Glomerular visceral epithelial cell (primary cell): ENCODE results near the gene TMEM151A.
A peak's percentile ranks its signal among the peaks of the same experiment; 100 is the strongest.

Experiments used
- DNase-seq: peaks from one replicate; pipeline ENCODE4 v3.0.0-alpha.2; 2016; ENCODE audit errors: extremely low spot score

Gene TMEM151A

DNA sequence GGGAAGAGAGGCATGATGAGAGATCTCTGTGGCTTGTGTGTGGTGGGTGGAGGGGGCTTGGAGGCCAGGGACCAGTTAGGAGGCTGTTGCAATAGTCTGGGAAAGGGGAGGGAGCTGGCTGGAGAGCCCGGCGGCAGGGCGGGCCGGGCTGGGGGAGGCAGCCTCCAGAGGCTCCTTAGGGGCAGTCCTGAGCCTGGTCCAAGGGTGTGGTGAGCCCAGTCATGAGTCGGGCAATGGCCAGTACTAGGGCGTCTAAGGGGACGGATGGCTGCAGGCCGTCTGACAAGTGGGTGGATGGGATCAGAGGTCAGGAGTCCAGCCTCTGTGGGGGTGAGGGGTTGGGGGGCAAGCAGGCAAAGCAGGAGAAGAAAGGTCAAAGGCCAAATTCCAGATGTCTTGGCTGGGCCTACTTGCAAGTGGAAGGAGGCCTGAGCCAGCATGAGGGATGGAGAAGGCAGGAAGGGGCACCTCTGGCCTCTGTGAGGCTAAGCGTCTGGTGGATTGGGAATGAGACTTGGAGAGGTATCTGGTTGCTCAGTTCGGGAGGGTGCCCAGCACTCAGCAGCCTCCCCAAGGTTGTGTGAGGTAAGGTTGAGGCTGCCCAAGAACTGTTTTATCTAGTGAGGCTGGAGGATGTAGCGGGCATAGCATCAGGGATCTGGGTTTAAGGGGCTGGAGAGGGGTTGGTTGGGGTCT is 31.2 kb downstream of the TMEM151A start:
- DNase-seq: no peak

DNA sequence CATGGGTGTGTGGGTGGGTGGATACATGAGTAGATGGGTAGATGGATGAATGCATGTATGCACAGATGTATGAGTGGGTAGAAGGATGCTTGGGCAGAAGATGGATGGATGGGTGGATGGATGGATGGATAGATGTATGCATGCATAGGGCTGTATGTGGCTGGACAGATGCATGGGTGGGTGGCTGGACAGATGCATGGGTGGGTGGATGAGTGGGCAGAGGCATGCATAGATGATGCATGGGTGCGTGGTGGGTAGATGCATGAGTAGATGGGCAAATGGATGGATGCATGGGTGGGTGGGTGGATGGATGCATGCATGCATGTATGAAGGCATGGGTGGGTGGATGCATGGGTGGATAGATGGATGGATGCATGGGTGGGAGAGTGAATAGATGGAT is 32.0 kb downstream of the TMEM151A start:
- no peak for DNase-seq

DNA sequence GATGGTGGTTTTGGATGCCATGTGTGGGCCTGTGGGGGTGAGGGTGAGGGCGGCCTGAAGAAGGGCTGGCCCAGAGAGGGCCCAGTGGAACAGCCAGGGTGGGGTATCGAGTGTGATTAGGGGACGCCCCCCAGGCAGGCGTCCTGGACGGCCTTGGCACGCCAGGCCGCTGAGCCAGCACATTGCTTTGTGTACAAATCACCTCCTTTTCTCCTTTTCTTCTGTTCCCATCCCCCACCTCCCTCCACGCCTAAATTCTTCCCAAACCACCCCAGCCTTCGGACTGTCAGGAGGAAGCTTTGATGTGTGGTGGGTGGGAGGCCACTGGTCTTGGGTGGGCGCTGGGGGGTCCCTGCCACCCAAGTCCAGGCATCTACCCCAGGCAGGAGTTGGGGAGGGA is 33.0 kb downstream of the TMEM151A start:
- DNase-seq: no peak

DNA sequence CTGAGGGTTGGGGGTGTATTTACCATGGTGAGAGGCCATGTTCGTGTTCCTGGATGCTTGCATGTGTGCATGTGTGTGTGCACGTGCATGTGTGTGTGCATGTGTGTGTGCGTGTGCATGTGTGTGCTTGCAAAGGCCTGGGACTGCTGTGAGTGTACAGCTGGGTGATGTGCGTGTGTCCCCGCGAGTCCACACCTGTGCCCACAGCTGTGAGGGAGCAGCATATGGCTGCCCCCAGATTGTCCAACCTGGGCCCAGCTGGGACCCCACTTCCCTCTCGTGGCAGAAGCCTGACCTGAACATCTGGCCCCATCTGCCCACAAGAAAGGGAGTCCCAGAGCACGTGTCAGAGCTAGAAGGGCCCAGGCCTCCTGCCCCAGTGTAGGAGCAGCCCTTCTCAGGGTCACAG is 33.6 kb downstream of the TMEM151A start:
- no peak for DNase-seq

DNA sequence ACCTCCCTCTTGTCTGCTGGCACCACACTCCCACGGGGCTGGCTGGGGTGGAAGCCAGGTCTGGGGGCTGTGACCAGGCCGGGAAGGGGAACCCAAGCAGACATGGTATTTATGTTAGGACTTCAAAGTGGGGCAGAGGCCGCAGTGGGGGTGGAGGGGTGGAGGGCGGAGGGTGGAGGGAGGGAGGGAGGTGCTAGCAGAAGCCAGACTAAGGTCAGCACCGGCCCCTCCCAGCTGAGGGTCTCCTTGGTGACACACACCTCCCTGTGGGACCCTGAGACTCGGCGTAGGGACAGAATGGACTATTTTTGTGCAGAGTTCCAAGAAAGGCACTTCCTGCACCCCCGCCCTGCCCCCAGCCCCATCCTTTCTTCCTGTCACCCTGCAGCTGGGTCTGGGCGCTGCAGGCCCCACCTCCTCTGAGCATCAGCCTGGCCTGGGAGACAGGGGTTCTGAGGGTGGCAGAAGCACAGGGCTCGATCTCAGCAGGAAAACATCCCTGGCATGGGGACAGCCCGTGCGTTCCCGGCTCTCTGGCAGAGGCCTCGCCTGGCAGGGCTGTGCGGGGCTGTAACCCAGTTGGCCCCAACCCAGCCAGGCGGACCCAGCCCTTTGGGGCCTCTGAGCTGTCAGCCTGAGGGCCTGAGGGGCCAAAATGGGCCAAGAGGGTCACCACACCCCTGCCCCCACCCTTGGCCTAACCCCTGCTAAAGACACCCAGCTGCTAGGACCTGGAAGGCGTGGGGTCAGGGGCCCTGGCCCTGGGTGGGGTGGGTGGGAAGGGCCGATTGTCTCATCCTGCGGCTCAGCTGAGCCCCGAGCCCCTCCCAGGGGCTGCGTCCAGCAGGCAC is 34.8 kb downstream of the TMEM151A start:
- peak; percentile 31 for DNase-seq

DNA sequence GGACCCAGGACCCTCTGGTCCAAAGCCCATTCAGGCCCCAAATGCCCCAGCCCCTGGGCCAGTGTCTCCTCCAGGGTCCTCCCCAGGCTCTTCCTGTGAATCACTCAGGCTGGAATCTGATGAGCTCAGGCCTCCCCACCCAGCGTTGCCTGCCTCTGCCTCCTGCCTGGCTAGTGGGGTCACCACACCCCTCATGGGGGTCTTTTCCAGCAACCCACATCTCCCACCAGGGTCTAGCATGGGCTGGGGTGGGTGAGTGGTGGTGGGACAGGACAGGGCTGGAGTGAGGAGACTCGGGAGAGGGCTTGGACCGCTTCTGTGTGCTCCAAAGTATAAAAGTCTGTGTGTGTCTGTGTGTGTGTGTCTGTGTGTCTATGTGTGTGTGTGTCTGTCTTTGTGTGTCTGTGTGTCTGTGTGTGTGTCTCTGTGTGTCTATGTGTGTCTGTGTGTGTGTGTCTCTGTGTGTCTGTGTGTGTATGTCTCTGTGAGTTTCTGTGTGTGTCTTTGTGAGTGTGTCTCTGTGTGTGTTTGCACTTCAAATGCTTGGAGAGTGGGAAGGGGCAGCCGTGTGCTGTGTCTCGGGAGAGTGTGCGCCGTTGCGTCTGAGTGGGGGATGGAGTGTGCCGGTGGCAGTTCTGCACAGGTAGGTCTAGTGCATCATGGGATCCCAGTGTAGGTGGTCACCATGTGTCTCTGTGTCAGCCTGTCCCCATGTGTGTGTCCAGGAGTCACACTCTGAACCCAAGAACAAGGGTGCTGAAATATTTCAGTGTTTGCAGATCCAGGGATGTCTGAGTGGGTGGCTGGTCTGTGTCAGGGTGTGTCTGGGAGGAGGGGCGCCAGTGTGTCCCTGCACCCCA is 35.7 kb downstream of the TMEM151A start:
- peak; percentile 42 for DNase-seq

DNA sequence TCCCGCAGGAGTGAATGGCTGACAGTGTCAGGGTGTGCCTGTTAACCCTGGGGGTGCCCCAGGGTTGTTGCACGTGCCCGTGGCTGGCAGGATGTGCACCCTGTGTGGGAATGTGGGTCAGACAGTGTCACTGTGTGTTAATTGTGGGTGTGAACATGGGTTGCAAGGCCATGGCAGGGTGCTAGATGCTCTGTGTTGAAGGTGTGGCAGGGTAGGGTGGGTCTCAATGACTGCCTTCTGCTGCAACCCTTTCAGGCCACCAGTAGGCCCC is 36.3 kb downstream of the TMEM151A start:
- DNase-seq: no peak

DNA sequence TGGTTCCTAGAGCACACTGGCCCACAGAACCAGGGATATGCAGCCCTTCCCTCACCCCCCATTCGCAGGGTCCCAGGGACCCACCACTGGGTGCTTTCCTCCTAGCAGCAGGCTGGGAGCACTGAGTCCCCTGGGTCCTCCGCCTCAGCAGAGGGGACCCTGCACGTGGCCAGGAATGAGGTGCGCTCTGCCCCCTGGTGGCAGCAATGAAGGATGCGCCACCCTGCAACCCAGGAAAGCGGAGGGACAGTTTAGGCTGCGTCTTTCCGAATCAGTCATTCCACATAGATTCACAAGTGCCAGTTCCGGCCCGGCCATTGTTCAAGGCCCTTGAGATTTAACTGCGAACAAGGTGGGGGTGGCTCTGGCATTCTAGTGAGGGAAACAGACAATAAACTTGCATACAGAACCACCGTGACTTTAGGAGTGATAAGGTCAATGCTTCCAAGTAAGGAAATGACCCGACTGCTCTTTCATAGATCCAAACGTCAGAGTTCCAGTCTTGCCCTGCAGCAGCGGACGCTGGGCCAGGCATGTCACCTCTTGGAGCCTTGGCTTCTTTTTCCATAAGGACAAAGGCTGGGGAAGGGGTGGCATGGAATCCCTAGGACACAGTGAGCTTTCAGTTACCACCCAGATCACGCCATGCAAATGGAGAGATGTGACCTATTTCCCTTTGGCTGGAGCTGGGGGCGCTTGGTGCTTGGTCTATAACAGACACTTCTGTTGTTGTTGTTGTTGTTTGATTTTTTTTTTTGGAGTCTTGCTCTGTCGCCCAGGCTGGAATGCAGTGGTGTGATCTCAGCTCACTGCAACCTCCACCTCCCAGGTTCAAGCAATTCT is 36.8 kb downstream of the TMEM151A start:
- DNase-seq: peak; percentile 74

DNA sequence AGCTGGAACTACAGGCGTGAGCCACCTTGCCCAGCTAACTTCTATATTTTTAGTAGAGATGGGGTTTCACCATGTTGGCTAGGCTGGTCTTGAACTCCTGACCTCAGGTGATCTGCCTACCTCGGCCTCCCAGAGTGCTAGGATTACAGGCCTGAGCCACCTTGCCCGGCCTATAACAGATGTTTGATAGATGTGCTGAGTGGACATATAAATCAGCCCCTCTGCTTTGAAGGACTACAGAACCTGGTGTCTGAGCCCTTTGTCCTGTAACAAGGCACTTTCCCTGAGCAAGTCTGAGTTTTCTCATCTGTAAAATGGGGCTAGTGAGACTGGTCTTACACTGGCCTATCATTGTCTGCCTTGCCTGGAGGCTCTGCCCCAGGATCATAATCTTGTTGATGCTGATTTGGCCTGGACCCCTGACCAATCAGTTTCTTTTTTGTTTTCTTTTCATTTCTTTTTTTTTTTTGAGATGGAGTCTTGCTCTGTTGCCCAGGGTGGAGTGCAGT is 37.5 kb downstream of the TMEM151A start:
- DNase-seq: no peak

DNA sequence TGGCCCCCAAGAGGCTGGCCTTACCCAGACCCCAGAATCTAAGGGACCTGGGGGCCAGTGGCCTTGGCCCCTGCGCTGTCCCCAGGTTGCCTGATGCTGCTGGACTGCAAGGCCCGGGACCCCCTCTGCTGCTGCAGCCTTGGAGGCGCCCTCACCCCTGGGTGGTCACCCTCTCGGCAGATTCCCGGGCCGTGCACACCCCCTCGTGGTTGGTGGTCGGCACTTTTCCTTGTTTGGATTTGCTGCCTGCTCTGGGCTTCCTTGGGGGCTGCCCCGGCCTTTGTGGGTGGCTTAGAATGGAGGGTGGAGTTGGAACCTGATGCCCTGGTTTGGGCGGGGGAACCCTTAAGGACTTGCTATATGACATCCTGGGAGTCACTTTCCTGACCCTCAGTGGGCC is 39.2 kb downstream of the TMEM151A start:
- DNase-seq: no peak

DNA sequence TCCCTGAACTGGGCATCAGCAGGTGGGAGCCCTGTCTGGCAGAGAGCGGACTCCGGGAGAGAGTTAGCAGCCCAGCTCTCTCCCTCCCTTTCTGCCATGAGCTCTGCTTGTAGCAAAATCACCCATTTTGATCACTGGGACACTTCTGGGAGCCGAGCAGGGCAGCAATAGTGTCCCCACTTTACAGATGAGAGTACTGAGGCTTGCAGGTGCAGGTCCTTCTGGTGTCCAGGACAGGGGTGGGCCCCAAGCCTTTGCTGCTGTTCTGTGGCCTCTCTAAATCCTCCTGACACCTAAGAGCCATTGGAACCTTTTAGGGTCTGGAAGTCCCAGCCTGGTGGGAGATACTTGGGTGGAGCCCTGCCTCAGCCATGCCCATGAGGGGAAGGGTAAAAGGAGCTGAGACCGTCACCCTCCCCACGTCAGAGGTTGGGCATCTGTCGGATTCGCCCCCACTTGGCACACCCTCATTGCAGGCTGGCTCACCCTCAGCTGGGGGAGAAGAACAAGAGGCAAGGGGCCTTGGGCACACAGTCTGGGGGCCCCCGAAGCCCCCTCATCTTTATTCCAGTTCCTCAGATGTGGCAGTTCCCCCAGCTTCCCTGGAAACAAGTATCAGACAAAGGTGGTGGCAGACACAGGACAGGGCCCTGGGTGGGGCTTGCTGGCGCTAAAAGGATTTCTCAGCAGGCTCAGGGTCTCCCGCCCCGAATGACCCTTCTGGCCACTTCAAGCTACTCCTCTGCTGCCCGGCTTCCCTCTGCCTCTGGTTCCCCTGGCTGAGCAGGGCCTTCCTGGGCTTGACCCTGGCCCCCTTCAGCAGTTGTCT is 40.1 kb downstream of the TMEM151A start:
- no peak for DNase-seq

DNA sequence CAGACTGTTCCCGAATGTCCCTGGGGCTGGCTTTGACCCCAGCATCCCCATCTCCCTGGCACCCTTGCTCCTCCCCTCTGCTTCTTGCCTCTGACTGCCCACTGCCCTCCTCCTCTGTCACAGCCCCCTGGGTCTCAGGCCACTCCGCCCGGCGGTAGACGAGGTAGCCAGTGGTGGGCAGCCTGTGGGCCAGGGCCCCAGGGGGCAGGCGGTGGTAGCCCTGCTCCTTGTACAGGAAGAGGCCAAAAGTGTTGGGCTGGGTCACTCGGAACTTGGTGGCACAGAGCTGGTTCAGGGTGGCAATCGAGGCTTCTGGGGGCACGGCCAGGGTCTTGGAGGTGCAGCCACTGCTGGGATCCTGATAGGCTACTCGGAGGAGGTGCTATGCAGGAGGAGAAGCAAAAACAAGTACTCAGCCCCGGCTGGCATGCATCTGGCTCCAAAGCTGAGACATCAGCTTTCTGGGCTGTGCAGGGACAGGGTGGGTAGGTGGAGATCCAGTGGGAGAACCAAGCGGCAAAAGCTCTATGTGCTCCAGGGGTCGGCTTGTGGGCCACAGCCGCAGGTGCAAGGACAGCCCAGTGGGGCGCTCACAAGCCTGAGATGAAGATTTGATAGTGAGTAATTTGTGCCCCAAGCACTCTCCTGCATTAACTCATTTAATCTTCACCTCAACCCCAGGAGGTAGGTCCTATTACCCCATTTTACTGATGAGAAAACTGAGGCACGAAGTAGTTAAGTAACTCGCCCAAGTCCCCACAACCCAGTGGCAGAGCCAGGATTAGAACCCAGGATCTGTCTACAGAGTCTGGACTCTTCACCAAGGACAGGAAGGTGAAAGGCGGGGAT is 40.9 kb downstream of the TMEM151A start:
- no peak for DNase-seq

DNA sequence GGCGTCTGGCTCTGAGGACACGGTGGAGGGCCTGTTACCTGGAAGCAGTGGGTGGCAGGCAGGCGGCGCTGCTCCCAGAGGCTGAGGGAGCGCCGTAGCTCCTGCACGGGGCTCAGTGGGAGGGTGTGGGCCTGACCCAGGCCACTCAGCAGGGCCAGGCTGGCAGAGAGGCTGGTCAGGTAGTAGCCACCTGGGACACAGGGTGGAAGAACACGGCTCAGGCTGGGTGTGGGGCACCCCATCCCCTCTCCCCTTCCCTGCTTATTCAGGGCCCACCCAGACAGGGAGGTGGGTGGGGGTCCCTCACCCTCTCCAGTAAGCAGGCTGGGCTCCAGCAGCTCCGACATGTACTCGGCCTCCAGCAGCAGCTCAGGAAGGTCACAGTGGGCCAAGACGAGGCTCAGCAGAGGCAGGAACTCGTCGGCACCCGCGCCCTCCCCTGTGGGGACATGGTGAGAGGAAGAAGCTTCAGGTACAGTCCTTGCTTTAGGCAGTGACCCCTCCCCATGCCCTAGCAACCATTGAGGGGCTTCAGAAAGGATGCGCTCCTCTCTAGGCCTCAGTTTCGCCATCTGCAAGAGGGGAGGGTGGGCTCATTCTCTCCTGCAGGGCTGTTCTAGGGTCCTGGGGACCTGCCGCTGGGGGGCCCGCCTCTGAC is 41.7 kb downstream of the TMEM151A start:
- DNase-seq: no peak

DNA sequence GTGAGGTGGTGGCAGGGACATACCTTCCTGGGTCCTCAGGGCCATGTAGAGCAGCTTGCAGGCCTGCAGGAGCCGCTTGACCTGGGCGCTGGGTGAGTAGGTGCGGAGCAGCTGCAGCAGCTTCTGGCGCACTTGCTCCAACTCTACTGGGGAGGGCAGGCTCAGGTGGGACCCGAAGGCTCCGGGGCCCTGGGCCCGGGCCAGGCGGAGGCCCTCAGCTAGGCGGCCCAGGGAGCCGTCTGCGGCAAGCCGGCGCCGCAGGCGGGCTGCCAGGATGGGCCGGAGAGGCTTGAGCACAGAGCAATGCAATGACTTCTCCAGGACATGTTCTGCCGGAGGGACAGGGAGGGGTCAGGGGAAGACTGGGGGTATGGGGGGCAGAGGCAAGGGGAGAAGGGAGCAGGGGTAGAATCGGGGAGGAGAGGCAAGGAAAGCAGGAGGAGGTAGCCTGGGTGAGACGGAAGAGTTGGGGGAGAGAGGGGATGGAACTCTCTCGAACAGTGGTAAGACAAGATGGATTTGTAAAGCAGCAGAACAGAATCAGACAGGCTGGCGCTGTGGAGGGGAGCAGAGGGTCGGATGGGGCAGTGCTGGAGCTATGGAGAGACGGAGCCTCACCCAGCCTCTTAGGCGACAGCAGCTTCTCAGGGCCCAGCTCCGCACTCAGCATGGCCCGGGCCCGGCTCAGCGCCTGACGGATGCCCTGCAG is 42.4 kb downstream of the TMEM151A start:
- DNase-seq: no peak

DNA sequence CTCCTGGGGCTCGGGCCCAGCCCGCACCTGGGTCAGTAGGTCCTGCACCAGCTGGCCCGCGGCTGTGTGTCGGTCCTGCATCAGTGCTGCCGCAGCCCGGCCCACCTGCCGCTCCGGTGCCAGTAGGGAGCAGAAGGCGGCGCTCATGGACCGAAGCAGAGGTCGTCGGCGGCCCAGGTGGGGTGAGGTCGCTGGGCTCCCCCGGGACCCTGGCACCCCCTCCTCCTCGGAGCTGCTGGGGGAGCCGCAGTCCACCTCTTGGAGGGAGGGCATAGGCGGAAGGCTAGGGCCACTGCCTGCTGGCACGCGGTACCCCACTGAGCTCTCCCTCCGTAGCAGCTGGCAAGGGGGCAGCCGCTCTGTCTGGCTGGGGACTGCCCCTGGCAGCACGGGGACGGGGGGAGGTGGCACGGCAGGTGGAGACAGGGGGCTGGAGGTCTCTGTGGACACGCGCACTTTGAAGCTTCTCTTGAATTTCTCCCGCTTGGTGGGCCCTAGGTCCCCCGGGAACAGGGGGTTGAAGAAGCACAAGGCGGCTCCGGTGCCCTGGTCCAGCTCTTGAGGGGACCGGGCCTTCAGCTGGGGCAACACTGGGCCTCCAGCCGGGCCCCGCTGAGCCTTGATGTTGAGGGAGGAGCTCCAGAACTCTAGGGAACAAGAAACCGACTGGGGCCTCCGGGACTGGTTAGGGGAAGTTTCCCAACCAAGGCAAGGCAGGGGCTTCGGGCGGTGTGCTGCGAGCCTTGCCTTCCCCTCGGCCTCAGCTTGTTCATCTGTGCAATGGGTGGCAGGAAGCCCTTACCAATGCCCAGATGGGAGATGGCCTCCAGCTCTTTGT is 43.1 kb downstream of the TMEM151A start:
- DNase-seq: no peak

DNA sequence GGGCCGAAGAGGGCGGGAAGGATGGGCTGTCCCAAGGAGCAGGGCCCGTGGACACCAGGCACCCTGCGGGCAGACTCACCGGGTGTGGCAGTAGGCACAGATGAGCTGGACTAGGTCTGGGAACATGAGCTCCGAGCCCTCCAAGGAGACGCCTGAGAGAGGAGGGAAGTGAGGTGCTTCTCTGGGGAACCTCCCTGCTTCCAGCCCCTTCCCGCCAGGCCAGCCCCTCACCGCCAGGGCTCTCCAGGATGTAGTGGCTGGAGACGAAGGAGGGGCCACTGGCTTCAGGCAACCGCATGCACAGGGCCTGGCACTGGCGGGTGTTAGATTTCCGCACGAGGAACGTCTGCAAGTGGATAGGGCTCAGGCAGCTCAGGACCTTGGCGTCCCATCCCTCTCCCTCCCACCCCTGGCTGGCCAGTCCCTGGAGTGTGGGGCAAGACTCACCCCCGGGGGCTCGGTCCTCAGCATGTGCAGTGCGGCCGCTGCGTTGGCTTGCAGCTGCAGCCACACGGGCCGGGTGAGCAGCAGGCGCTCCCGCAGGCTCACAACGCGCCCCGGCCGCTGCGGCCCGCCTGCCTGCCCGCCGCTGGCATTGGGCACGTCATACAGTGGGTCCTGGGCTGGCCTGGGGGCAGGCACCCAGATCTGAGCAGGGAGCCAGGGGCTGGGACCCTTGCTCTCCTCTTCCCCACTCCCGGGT is 44.0 kb downstream of the TMEM151A start:
- DNase-seq: peak; percentile 77
